LoVo (cell line): ENCODE results near the gene HPS6.

Experiments used
- DNase-seq: peaks from one replicate; pipeline ENCODE4 v3.0.0-alpha.2; 2016; ENCODE audit warnings: low spot score

HPS6 gene

DNA sequence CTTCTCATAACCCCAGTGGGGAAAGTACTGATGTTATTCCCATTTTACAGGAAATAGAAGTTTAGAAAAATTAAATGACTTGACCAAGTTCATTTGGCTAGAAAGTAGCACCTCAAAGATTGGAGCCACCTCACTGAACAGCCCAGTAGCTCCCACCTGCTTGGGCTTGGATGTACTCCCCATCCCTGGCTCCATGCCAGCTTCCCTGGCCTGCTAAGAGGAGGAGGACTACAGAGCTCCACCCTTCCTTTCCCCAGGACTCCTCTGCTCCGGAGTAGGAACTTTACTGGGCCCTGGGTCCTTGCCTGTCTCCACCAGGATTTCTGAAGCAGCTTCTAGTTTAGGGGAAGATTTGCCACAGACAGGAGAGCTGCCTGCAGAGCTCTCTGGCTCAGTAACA is 3.1 kb downstream of the HPS6 start:
- DNase-seq: no peak

DNA sequence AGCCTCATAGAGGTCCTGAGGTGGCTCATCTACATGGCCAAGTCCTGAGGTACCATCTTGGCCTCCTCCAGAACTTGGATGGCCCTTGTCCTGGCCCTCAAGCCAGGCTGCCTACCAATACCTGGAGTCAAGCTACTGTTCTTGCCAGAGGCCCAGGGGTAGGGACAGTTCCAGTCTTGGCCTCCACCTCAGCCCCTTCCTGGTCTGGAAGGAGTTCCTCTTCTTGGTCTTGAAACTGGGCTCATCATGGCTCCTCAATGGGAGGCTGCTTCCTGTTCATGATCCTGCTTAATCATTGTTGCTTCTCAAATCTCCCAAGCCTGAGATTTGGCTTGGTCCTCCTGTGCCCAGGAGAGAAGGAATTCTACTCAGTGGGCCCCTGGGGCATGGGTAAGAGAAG is 3.9 kb downstream of the HPS6 start:
- DNase-seq: no peak

DNA sequence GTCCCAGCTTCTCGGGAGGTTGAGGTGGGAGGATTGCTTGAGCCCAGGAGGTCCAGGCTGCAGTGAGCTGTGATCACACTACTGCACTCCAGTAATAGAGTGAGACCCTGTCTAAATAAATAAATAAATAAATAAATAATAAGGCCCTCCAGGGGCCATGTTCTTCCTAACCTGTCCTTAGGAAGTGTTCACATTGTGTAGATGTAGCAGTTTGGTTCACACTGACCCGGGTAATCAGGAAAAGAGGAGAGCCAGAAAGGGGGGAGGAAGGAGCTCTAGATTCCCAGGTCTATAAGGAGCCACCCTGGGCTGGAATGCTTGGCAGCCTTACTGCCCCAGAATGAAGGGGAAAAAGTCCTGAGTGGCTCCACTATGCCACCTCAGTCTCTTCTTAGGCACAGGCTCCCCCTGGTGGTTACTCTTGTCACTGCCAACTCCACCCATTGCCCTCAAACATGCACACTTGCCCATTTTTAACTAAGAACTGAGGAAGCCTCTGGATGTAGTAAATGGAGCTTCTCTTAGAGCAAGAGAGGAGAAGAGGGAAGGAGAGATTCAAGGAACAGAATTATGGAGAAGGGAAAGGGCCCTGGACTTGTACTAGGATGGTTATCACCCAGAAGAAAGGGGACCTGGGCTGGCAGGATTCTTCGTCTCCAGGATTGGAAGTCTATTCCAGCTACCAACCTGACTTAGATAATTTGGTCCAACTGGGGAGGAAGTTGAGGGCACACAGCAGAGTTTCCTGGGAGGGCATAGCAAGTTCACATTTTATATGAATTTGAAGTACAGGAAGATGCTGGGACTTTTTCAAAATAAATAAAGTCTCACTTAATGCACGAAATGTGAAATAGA is 7.8 kb downstream of the HPS6 start:
- peak; percentile 76 for DNase-seq

DNA sequence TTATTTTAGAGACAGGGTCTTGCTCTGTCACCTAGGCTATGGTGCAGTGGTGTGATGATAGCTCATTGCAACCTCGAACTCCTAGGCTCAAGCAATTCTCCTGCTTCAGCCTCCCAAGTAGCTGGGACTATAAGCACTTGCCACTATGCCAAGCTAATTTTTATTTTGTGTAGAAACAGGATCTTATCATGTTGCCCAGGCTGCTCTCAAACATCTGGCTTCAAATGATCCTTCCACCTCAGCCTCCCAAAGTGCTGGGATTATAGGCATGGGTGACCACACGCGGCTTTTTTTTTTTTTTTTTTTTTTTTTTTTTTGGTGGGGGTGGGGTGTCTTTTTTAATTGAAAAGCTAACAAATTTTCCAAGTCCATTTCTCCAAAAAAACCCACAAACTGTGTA is 18.4 kb downstream of the HPS6 start:
- no peak for DNase-seq

DNA sequence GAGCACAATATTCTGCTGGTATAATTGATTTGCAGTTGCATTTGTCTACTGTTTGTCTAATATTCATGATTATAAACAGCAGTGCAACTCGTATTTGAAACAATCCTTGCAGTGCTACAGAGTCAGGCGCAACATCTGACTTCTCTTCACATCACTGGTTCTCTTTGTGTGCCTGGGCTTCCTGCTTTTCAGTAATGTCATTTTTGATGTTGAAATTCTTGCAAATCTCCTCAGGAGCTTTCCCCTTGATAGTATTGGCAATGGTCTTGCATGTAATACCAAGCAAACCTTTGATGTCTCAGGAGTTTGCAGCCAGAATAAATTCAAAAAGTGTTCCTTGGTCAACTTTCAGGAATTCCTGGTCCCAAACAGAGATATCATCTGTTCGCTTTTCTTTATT is 20.2 kb downstream of the HPS6 start:
- DNase-seq: no peak

DNA sequence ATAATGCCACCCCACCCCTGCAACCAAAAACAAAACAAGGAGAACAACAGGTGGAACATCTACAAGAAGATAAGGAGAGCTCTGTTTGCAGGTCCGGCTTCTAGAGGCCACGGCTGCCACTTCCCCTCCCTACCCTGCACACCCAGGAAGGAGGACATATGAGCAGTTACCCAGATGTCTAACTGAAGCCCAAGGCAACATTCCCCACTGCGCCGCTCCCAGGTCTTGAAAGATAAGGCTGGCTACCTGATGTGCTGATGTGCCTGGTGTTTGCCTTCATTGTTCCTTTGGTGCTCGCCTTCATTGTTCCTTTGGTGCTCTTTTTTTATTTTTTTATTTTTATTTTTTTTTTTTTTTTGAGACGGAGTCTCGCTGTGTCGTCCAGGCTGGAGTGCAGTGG is 21.0 kb downstream of the HPS6 start:
- DNase-seq: no peak

DNA sequence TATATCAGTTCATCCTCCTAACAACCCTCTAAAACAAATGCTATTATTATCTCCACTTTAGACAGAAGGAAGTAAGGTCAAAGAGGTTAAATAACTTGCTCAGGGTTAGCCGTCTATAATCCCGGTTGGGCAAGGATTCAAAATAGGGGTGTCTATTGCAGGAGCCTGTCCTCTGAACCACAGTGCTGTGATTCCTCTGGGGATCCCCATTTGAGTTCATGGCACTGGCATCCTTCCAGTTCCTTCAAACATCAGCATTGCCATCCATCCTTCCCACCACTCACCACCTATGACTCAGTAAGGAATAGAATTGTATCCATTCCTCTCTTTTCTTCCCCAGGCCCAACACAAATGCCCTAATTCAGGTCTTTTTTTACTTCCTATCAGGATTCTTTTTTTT is 25.6 kb downstream of the HPS6 start:
- DNase-seq: no peak

DNA sequence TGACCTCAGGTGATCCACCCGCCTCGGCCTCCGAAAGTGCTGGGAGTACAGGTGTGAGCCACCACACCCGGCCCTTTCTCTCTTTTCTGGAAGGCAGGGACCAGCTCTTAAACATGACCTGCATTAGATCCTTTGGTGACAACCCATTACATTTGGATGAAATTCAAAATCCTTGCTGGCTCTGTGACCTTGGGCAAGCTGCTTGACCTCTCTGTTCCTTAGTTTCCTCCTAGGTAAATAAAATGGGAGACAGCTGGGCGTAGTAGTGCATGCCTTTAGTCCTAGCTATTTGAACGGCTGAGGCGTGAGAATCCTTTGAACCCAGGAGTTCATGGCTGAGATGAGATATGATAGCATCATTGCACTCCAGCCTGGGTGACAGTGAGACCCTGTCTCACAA is 31.3 kb downstream of the HPS6 start:
- DNase-seq: no peak

DNA sequence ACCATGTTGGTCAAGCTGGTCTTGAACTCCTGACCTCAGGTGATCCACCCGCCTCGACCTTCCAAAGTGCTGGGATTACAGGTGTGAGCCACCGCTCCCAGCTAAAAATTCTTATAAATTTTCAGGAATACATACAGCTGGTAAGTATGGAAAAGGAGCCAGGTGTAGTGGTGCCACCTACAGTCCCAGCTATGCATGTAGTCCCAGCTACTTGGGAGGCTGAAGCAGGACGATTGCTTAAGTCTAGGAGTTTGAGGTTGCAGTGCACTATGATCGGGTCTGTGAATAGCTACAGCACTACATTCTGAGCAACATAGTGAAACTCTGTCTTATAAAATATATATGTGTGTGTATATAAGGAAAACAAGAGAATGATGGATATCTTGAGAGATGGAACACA is 36.0 kb downstream of the HPS6 start:
- no peak for DNase-seq

DNA sequence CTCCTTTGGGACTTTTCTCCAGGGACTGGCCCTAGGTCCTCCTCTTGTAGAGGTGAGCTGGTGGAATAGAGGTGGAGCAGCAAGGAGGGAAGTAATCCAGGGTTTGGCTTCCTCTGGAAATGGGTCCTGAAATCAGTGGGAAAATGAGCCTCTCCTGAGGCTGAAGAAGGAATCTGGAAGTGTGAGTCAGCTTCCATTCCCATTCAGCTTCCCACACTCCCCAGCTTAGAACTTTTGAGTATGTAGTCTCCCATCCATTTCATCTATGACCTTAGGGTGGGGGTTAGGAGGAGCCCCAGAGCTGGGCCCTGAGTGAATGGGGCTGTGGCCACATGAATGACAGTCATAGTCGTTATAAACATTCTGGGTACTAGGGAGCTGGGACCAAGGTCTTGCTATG is 37.3 kb downstream of the HPS6 start:
- DNase-seq: no peak

DNA sequence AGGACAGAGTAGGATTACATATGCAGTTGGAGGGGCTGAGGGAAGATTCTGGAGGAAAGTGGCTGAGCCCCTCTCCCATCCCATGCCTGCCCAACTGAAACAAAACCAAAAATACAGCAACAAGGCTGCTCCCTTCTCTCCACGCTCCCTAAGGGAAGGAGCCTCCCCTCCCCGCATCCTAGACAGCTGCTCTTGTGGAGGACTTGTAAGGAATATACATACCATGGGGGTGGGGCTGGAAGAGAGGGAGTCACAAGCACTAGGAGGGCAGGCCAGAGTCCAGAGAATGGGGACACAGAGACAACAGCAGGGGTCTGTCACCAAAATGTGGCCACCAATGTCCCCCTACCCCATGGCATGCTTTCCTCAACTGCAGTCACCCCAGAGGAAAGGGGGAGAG is 41.8 kb downstream of the HPS6 start:
- DNase-seq: no peak

DNA sequence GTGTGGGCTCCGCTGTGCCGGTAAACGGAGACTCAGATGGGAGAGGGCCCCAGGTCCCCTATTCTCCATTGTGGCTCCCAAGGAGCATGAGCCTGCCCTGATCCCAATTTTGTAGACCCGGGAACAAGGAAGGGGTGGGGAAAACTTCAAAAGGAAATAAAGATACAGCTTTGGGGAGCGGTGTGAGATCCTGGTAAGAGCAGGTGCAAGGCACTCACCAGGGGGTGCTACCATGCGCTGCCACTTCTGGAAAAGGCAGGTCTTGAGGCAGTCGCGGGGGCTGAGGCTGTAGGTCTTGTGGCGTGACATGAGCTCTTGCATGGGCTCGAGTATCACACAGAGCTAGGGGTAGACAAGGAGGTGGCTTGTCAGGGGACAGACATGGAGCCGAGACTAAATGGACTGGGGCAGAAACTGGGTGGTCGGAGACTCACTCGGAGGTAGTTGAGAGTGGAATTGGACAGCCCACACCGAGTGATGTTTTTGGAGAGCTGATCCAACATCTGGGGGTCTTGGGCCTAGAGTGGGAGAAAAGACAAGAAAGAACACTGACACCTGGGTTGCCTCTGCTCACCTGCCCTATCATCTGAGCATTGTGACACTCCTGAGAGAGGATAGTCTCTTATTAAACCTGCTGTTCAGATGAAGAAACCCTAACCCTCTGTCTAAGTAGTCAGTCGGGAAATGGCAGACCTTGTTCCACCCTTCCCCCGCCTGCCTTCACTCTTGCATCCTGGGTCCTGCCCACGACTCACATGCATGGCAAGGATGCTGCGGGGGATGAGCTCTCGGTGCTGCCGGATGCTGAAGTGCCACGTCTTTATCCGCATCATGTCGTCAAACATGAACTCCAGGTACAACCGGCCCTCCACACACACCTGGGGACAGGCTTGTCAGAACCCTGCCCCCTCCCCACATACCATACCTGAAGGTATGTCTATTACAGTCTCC is 44.3 kb downstream of the HPS6 start:
- DNase-seq: no peak

DNA sequence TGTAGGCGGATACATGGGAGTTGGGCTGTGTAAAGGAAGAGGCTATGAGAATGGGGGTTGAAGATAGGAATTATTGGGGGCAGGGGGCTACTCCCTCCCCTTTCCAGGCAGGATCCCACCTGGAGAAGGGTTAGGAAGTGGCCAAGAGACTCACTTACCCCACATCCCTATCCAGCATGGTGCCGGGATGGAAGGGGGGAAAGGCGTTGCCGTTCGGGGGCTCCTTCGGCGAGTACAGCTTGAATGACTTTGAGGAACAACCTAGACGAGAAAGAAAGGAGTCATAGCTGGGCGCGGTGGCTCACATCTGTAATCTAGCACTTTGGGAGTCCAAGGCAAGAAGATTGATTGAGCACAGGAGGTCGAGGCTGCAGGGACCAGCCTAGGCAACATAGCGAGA is 46.1 kb downstream of the HPS6 start:
- no peak for DNase-seq

DNA sequence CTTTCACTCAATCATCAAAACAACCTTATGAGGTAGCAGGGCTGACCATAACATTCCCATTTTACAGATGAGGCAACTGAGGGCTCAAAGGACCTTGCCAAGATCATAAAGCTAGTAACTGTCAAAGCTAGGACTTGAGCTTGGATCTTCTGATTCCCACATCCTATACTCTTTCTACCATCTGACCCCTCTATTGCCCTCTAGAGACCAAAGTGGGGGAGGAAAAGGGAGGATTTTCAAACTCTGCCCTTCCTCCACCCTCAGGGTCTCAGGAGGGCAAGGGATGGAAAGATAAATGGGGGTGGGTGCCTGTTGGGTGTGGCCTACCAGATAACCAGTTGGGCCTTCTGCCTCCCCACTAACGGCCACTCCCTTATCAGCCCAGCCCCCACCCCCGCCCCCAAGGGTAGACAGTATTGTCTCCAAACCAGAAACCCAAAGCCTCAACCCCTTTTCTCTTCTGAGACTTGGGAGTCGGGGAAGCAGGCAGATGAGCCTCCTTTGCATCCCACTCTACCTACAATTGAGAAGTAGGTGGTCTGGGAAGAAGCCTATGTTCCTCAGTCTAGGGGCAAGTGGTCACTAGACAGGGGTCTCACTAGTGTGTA is 47.2 kb downstream of the HPS6 start:
- no peak for DNase-seq

DNA sequence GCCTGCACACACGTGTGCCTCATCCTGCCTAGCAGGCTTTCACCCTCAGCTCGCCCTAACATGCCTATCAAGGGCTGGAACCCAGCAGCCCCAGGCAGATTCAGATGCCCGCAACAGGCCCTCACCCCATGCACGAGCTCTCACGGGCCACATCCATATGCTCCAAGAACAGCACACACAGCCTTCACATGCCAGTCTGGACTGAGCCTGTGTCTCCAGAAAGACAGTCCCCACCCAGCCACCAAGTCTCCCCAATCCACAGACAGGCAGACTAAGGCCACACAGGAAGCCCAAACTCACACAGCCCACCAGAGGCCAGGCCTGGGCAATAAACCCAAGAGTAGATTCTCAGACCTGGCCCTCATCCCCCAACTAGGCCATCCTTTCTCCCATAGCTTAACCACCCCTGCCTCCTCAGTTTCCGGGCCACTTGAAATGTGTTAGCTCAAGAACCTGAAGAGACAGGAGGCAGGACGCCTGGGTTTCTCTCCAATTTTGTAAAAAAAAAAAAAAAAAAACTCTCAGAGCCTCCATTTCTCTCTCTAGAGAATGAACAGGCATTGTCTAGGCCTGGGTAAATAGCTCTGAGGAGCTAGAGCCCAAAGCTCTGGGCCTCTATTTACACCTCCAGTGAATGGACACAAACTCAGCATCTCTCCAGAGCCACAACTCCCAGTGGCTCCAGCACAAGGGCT is 48.3 kb downstream of the HPS6 start:
- no peak for DNase-seq

DNA sequence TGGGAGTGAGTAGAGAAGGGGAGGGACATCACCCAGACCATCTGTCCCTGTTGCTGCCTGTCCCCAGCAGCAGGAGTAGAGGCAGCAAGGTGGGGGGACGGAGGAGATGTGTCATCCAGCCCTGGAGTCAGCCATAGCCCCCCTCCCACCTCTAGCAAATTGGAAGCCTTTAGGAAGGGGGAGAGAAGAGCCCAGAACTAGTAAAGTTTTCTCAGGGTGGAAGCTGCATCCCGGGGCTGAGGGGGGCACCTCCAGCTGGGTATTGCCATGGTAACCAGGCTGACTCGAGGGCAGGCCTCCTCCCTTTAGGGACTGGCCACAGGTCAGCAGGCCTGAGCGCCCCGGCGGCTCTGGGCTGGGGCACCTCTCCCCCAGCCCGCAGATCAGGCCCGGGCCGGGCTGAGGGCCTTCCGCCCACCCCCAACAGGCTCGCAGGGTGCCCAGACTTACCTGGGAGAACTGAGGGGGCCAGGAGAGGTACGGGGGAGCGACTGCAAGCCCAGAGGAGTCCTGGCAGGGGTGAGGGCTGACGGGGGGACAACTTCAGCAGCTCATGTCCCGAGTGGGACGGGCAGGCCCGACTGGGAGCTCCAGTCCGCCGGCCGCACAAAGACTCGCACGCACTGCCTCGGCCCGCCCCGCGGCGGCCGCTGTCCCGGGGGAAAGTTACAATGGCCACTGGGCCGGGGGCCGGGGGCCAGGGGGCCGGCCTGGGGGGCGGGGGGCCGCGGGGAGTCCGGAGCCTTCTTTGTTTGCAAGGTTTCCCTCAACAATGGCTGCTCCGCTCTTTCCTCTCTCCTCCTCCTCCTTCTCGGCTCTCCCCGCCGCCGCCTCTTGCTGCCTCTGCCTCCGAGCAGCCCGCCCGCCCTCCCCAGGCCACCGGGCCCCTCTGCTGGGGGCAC is 49.1 kb downstream of the HPS6 start:
- no peak for DNase-seq

DNA sequence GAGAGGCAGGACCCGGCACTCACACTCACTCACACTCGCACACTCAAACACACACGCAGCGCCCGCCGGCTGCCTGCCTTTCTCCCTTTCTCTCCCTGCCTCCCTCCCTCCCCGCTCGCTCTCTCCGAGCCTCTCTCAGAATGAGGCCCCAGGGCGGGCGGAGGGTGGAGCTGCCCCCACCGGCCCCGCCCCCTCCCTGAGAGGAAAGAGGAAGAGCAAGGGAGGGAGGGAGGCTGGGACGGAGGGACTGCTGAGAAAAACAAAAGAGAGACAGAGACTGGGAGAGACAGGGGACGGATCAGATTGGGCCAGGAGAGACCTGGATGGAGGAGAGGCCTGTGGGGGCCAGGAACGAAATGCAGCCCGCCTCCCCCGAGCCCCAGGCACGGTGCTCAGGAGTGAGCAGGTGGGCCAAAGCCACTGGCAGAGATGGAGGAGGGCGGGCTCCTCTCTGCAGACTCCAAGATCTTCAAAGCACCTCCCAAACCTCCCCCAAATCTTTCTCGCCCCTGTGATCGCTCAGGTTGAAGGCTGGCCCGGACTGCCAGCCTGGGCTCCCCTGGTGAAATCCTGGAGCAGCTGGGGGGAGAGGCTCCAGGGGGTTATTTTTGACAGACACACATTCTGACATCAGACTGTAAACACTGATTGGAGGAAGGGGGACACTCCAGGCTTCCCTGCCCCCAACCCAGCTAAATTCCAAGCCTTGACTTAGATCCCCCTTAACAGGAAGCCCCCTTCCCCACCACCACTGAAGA is 49.9 kb downstream of the HPS6 start:
- DNase-seq: peak; percentile 71

DNA sequence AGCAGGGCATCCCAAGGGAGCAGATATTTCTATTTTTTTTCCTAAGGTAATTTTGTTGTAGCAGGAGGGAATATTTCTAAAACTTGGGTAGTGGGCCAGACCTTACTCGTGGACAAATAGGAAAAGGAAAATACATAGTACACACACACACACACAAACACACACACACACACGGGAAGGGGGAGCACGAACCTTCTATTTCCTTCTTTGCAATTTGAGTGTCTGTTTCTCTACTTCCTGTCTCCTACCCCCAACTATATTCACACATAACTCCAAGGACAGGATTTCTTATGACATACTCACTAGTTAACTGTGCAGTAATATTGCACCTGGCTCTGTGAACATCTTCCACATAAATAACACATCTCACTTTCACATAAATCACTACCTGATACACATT is 50.6 kb downstream of the HPS6 start:
- DNase-seq: no peak

DNA sequence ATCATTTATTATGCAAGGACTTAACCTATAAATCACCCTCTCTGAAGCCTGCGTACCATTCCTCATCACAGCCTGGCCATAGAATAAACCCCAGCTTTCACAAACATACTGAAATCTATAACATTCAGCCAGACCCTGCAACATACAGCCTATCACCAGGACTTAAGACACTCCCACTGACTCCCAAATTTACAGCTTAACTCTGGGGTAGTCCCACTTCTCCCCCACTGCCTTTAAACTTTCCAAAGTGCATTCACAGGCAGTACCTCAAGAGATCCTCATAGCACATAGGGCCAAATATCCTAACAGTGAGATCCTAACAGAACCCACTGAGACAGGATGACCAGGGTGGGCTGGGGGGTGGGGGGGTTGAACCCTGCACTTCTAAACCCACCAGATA is 51.5 kb downstream of the HPS6 start:
- DNase-seq: no peak
